Suprapubic skin (tissue), 4 donors: Measurements from ENCODE around the gene CEND1. TPM values are rescaled to one million over a fixed set of nuclear protein-coding genes. Genes with fewer than 3 reads are reported as not detected.
A peak's percentile ranks its signal among the peaks of the same experiment; 100 is the strongest.

Experiments
- DNase-seq, 2 donors: peaks; one replicate each; pipeline ENCODE4 v3.0.0-alpha.2; 2019; ENCODE audit warnings: low spot score in 2 of 2
- H3K27ac ChIP-seq: fragments of 200-600 bp; sonication (generic); one replicate; pipeline ENCODE4 v1.5.1; 2019
- H3K27me3 ChIP-seq: fragments of 200-600 bp; sonication (generic); one replicate; pipeline ENCODE4 v1.5.1; 2019
- H3K36me3 ChIP-seq: fragments of 200-600 bp; sonication (generic); one replicate; pipeline ENCODE4 v1.5.1; 2019
- H3K4me1 ChIP-seq: fragments of 200-600 bp; sonication (generic); one replicate; pipeline ENCODE4 v1.5.1; 2019
- H3K4me3 ChIP-seq: fragments of 200-600 bp; sonication (generic); one replicate; pipeline ENCODE4 v1.5.1; 2019; ENCODE audit warnings: mild to moderate bottlenecking
- H3K9me3 ChIP-seq: fragments of 200-600 bp; sonication (generic); one replicate; pipeline ENCODE4 v1.5.1; 2019
- CTCF ChIP-seq, 2 donors: fragments of 200-600 bp in 1 of 2; fragments of 450-650 bp in 1 of 2; sonication (generic) in 1 of 2; IDR thresholded peaks; one replicate each; pipeline ENCODE4 v1.5.1; 2016 to 2019; ENCODE audit warnings: antibody characterized with exemption in 2 of 2, mild to moderate bottlenecking in 1 of 2, moderate library complexity in 1 of 2
- EP300 ChIP-seq: sonication (generic); formaldehyde crosslinking; IDR thresholded peaks from one replicate; pipeline ENCODE4 v1.6.1; 2017; ENCODE audit warnings: antibody characterized with exemption
- POLR2A ChIP-seq, 2 donors: fragments of 450-650 bp; IDR thresholded peaks; one replicate each; pipeline ENCODE4 v1.6.1; 2017; ENCODE audit warnings: antibody characterized with exemption in 2 of 2, mild to moderate bottlenecking in 2 of 2, moderate library complexity in 2 of 2
- POLR2AphosphoS5 ChIP-seq, 3 donors: sonication (generic); formaldehyde crosslinking; IDR thresholded peaks; one replicate each; pipeline ENCODE4 v1.6.1; 2017; ENCODE audit warnings: antibody characterized with exemption in 3 of 3
- WGBS: methylation state at CpG from one replicate; pipeline ENCODE4 v1.1.5; 2018; 5-methylcytosine and 5-hydroxymethylcytosine counted together
- total RNA-seq, 4 donors: library from RNA; depleted of rRNA; stranded (reverse); fragments of >200 nt; gene quantifications; one replicate each; pipeline ENCODE4 v1.1.0, GENCODE V29; 2016

The CEND1 gene
- total RNA-seq, 4 donors from 2014 or later = not detected

- H3K27ac ChIP-seq = no peak overlapping the region
- peaks cover 44% of the 10 kb centered on the region for H3K36me3 ChIP-seq
- TF ChIP-seq EP300 = no peak
- no peak for TF ChIP-seq POLR2AphosphoS5 (IDR thresholded peaks at IDR 0.05)
- TF ChIP-seq POLR2A (IDR thresholded peaks at IDR 0.05) = no peak
- TF ChIP-seq CTCF (IDR thresholded peaks at IDR 0.05) = no peak
- H3K4me1 ChIP-seq = peaks cover 68% of the 10 kb centered on the region
- WGBS = 91% methylated on average over 8 of the region's 9 CpGs
- DNase-seq = no peak
- no peaks in the 10 kb centered on the region for H3K27me3 ChIP-seq
- H3K4me3 ChIP-seq = no peak overlapping the region
- no peaks in the 10 kb centered on the region for H3K9me3 ChIP-seq
These were observed 46.8 kb upstream of the CEND1 start for GRCh38 chr11:836700-837099.

- no CpG with 5 or more reads among the region's 14 CpGs for WGBS
- peaks cover 44% of the 10 kb centered on the region for H3K36me3 ChIP-seq
- H3K27me3 ChIP-seq = no peaks in the 10 kb centered on the region
- peaks cover 68% of the 10 kb centered on the region for H3K4me1 ChIP-seq
- no peak overlapping the region for H3K27ac ChIP-seq
- no peak for DNase-seq
- H3K4me3 ChIP-seq = no peak overlapping the region
- TF ChIP-seq CTCF (IDR thresholded peaks at IDR 0.05) = no peak
- TF ChIP-seq POLR2A (IDR thresholded peaks at IDR 0.05) = no peak
- no peak for TF ChIP-seq POLR2AphosphoS5 (IDR thresholded peaks at IDR 0.05)
- no peak for TF ChIP-seq EP300
- H3K9me3 ChIP-seq = no peaks in the 10 kb centered on the region
These were observed 46.4 kb upstream of the CEND1 start for GRCh38 chr11:836274-836673.

GRCh38 chr11:834371-835316 lies 44.8 kb upstream of the CEND1 start:
- DNase-seq = no peak
- 8% methylated on average over 18 of the region's 31 CpGs for WGBS
- H3K27me3 ChIP-seq = peaks cover 4% of the 10 kb centered on the region

GRCh38 chr11:833849-834311 lies 44.0 kb upstream of the CEND1 start:
- Histone ChIP-seq H3K27ac (peak overlapping the region; percentile 94), H3K4me3 (peak overlapping the region; percentile 85), H3K9me3 (no peaks in the 10 kb centered on the region), H3K4me1 (peaks cover 71% of the 10 kb centered on the region), H3K27me3 (peaks cover 6% of the 10 kb centered on the region), H3K36me3 (peaks cover 29% of the 10 kb centered on the region)
- no peak for TF ChIP-seq POLR2AphosphoS5 (IDR thresholded peaks at IDR 0.05)
- TF ChIP-seq EP300 = no peak
- TF ChIP-seq POLR2A (IDR thresholded peaks at IDR 0.05) = no peak
- no peak for TF ChIP-seq CTCF (IDR thresholded peaks at IDR 0.05)
- 34% methylated on average over 7 of the region's 9 CpGs for WGBS
- DNase-seq = no peak

More at GRCh38 chr11:834371-835316, 44.8 kb upstream of the CEND1 start:
- peak overlapping the region; percentile 85 for H3K4me3 ChIP-seq
- H3K4me1 ChIP-seq = peaks cover 71% of the 10 kb centered on the region
- peak in 2 of 3 donors; percentile 16 to 54 for TF ChIP-seq POLR2AphosphoS5 (IDR thresholded peaks at IDR 0.05)
- no peak for TF ChIP-seq EP300
- H3K9me3 ChIP-seq = no peaks in the 10 kb centered on the region
- H3K27ac ChIP-seq = peak overlapping the region; percentile 94
- H3K36me3 ChIP-seq = peaks cover 36% of the 10 kb centered on the region

GRCh38 chr11:833114-833791 lies 43.4 kb upstream of the CEND1 start:
- Histone ChIP-seq H3K27ac (peak overlapping the region; percentile 94), H3K9me3 (no peaks in the 10 kb centered on the region), H3K36me3 (peaks cover 22% of the 10 kb centered on the region), H3K4me1 (peaks cover 73% of the 10 kb centered on the region), H3K4me3 (peak overlapping the region; percentile 85), H3K27me3 (peaks cover 6% of the 10 kb centered on the region)
- TF ChIP-seq EP300 (no peak), POLR2A (IDR thresholded peaks at IDR 0.05) (peak in 1 of 2 donors; percentile 60), CTCF (IDR thresholded peaks at IDR 0.05) (no peak)
- 0% methylated on average over 6 of the region's 55 CpGs for WGBS
- no peak for DNase-seq
